Activated CD4-positive, alpha-beta T cell treated with anti-CD3 and anti-CD28 coated beads, Interleukin-2, amount 10 ng/mL, durations not matched to agents 24 days and 14 days (primary cell): Measurements from ENCODE around the gene TXN. TPM values are rescaled to one million over a fixed set of nuclear protein-coding genes. Genes with fewer than 3 reads are reported as not detected.
A peak's percentile ranks its signal among the peaks of the same experiment; 100 is the strongest.
"Not testable (repeated sequence)": the region's sequence is repeated elsewhere in the genome, so short reads cannot be mapped to it uniquely, and the experiment has no call there.

Source experiments
- DNase-seq: peaks from one replicate; pipeline ENCODE4 v3.0.0; 2022
- H3K27ac Mint-ChIP-seq: one replicate; pipeline ENCODE4 v1.8.0; 2022; ENCODE audit warnings: mild to moderate bottlenecking, mixed read lengths
- H3K27me3 Mint-ChIP-seq: one replicate; pipeline ENCODE4 v1.8.0; 2022; ENCODE audit warnings: mixed read lengths
- H3K36me3 Mint-ChIP-seq: one replicate; pipeline ENCODE4 v1.8.0; 2022; ENCODE audit warnings: low read depth, mild to moderate bottlenecking, mixed read lengths
- H3K4me1 Mint-ChIP-seq: one replicate; pipeline ENCODE4 v1.8.0; 2021; ENCODE audit warnings: mixed read lengths
- H3K4me3 Mint-ChIP-seq: one replicate; pipeline ENCODE4 v1.8.0; 2022; ENCODE audit warnings: mild to moderate bottlenecking, moderate library complexity, mixed read lengths
- H3K9me3 Mint-ChIP-seq: one replicate; pipeline ENCODE4 v1.8.0; 2021; ENCODE audit warnings: mixed read lengths
- intact Hi-C: fragments of 100-400 bp; cut with micrococcal nuclease; formaldehyde crosslinking; loops from one replicate; pipeline ENCODE4 v1.15.1; 2023
- total RNA-seq: library from RNA; stranded (reverse); gene quantifications from 2 replicates; pipeline ENCODE4 v1.2.3, GENCODE V29; 2022

TXN gene
- total RNA-seq, 1 donor from 2014 or later: 463 TPM

- no peak overlapping the region for H3K27ac Mint-ChIP-seq
- H3K4me1 Mint-ChIP-seq: peaks cover 49% of the 10 kb centered on the region
- H3K27me3 Mint-ChIP-seq: no peaks in the 10 kb centered on the region
- peaks cover 60% of the 10 kb centered on the region for H3K36me3 Mint-ChIP-seq
- H3K9me3 Mint-ChIP-seq: no peaks in the 10 kb centered on the region
- DNase-seq: no peak
- intact Hi-C loops: loop anchor here (10.0 kb wide), 3 partner anchors 1138 to 1318 kb away; partner anchors contain the start of genes ABITRAM, CTNNAL1, ELP1 and TMEM245
- H3K4me3 Mint-ChIP-seq: peak overlapping the region; percentile 42
These were observed 3.7 kb downstream of the TXN start for GRCh38 chr9:110252509-110253139.

- Mint-ChIP-seq H3K4me1 (peaks cover 41% of the 10 kb centered on the region), H3K36me3 (peaks cover 67% of the 10 kb centered on the region)
- DNase-seq, H3K27me3 Mint-ChIP-seq, H3K9me3 Mint-ChIP-seq, H3K4me3 Mint-ChIP-seq, H3K27ac Mint-ChIP-seq: not testable (repeated sequence)
- intact Hi-C loops: loop anchor here (10.0 kb wide), 3 partner anchors 1137 to 1317 kb away; partner anchors contain the start of genes ABITRAM, CTNNAL1, ELP1 and TMEM245
These were observed 4.5 kb downstream of the TXN start for GRCh38 chr9:110251770-110252169.

GRCh38 chr9:110251212-110251611 is 5.1 kb downstream of the TXN start:
- Mint-ChIP-seq H3K4me1 (peaks cover 42% of the 10 kb centered on the region), H3K27me3 (no peaks in the 10 kb centered on the region), H3K27ac (no peak overlapping the region), H3K9me3 (no peaks in the 10 kb centered on the region), H3K36me3 (peaks cover 71% of the 10 kb centered on the region), H3K4me3 (no peak overlapping the region)
- intact Hi-C loops: loop anchor here (10.0 kb wide), 3 partner anchors 1136 to 1316 kb away; partner anchors contain the start of genes ABITRAM, CTNNAL1, ELP1 and TMEM245
- no peak for DNase-seq

- H3K4me1 Mint-ChIP-seq: peaks cover 39% of the 10 kb centered on the region
- DNase-seq: no peak
- intact Hi-C loops: loop anchor here (10.0 kb wide), 3 partner anchors 1135 to 1315 kb away; partner anchors contain the start of genes ABITRAM, CTNNAL1, ELP1 and TMEM245
- no peaks in the 10 kb centered on the region for H3K27me3 Mint-ChIP-seq
- H3K9me3 Mint-ChIP-seq: no peaks in the 10 kb centered on the region
- H3K36me3 Mint-ChIP-seq: peaks cover 72% of the 10 kb centered on the region
- no peak overlapping the region for H3K4me3 Mint-ChIP-seq
- peak overlapping the region; percentile 13 for H3K27ac Mint-ChIP-seq
These were observed 6.7 kb downstream of the TXN start for GRCh38 chr9:110249603-110250002.

DNA sequence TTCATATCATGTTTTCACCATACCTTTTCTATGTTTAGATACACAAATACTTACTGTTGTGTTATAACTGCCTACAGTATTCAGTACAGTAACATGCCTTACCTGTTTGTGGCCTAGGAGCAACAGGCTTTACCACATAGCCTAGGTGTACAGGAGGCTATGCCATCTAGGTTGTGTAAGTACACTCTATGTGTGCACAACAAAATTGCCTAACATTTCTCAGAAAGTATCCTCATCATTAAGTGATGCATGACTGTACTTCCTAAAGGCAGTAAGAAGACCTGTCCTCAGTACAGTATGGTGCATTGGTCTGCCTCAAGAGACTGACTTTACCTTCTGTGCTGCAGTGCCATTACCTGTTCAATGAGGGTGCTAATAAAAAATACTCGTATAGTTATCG is 7.9 kb downstream of the TXN start:
- peaks cover 71% of the 10 kb centered on the region for H3K36me3 Mint-ChIP-seq
- H3K27me3 Mint-ChIP-seq: no peaks in the 10 kb centered on the region
- H3K4me1 Mint-ChIP-seq: peaks cover 29% of the 10 kb centered on the region
- DNase-seq: no peak
- H3K27ac Mint-ChIP-seq: no peak overlapping the region
- no peaks in the 10 kb centered on the region for H3K9me3 Mint-ChIP-seq
- H3K4me3 Mint-ChIP-seq: no peak overlapping the region
- intact Hi-C loops: no loop called here

DNA sequence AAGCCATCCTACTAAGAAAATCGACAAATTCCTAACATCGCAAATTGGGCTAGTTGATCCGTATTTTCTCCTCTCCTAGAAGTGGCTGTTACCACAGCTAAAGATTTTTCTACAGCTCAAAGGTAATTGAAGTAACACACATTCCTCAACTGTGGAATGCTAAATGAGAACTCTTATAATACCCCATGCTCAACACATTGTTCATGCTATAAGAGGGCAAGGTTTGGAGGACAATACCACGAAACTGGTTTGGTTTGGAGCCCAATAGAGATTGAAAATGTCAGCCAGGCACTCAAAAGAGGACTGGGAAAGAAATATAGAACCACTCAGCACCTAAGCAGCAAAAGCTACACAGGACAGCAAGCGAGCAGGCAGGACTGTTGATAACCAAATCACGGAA is 10.1 kb downstream of the TXN start:
- H3K4me3 Mint-ChIP-seq: no peak overlapping the region
- no peaks in the 10 kb centered on the region for H3K27me3 Mint-ChIP-seq
- H3K27ac Mint-ChIP-seq: no peak overlapping the region
- H3K4me1 Mint-ChIP-seq: peaks cover 19% of the 10 kb centered on the region
- intact Hi-C loops: no loop called here
- no peak for DNase-seq
- peaks cover 64% of the 10 kb centered on the region for H3K36me3 Mint-ChIP-seq
- no peaks in the 10 kb centered on the region for H3K9me3 Mint-ChIP-seq

GRCh38 chr9:110244616-110245015 is 11.7 kb downstream of the TXN start:
- intact Hi-C loops: no loop called here
- Mint-ChIP-seq H3K9me3 (no peaks in the 10 kb centered on the region), H3K36me3 (peaks cover 50% of the 10 kb centered on the region), H3K4me1 (peaks cover 11% of the 10 kb centered on the region), H3K4me3 (no peak overlapping the region), H3K27me3 (no peaks in the 10 kb centered on the region), H3K27ac (no peak overlapping the region)
- no peak for DNase-seq

DNA sequence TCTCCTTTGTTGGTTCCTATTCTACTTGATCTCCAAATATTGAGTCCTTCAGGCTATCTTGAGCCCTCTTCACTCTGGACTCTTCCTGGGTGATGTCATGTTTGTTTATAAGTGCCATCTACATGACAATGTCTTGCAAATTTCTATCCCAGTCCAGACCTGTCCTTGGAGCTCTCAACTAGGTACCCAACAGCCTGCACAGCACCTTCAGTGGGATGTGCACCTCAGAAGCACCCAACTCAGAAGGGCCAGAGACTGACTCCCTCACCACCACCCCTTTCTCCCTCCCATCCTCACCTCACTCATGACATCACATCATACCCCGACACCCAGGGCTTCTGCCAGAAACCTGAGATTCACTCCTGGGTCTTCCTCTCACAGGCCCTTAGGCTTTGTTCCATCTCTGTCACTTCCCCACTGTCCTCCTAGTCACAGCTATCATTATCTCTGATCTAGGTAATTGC is 14.4 kb downstream of the TXN start:
- Mint-ChIP-seq H3K27ac (no peak overlapping the region), H3K4me1 (peaks cover 2% of the 10 kb centered on the region), H3K9me3 (no peaks in the 10 kb centered on the region), H3K27me3 (no peaks in the 10 kb centered on the region), H3K36me3 (peaks cover 32% of the 10 kb centered on the region), H3K4me3 (no peak overlapping the region)
- intact Hi-C loops: no loop called here
- peak; percentile 50 for DNase-seq

DNA sequence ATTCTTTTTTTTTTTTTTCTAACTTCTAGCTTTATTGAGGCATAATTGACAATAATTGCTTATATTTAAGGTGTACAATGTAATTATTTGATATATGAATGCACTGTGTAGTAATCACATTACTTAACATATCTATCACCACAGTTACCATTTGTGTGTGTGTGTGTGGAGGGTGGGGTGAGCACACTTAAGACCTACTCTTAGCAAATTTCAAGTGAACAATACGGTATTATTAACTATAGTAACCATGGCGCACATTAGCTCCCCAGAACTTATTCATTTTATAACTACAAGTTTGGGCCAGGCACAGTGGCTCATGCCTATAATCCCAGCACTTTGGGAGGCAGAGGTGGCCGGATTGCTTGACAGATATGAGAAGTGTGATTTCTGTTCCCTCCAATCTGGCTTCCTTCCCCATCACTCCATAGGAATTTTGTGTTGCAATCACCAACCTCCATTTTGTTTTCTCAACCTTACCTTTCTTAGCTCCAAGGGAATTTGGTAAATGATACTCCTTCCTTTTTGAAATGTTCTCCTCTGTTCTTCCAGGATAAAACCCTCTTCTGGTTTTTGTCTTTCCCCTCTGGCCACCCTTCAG is 14.9 kb downstream of the TXN start:
- H3K9me3 Mint-ChIP-seq: no peaks in the 10 kb centered on the region
- H3K4me3 Mint-ChIP-seq: no peak overlapping the region
- H3K27me3 Mint-ChIP-seq: no peaks in the 10 kb centered on the region
- intact Hi-C loops: no loop called here
- H3K36me3 Mint-ChIP-seq: peaks cover 26% of the 10 kb centered on the region
- H3K4me1 Mint-ChIP-seq: no peaks in the 10 kb centered on the region
- DNase-seq: peak; percentile 41
- no peak overlapping the region for H3K27ac Mint-ChIP-seq

DNA sequence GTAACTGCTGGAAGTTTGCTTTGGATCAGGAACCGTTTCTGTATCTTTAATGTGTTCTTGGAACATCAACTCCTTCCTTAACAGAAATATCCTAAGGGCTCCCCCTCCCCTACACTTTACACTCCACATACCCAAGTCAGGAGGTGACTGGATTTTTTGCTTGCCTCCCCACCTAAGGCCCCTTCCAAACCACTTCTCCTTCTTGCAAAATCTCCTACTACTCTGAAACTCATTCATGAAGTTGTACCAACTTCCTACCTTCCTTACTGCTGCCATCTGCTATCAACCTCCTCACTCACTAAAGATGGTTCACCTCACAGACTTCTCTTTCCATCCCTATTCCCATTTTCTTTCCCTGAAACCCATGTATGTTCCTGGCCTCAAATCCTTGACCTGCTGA is 16.1 kb downstream of the TXN start:
- Mint-ChIP-seq H3K4me3 (no peak overlapping the region), H3K9me3 (no peaks in the 10 kb centered on the region), H3K27ac (no peak overlapping the region), H3K36me3 (peaks cover 20% of the 10 kb centered on the region), H3K27me3 (no peaks in the 10 kb centered on the region), H3K4me1 (no peaks in the 10 kb centered on the region)
- intact Hi-C loops: no loop called here
- peak; percentile 35 for DNase-seq

DNA sequence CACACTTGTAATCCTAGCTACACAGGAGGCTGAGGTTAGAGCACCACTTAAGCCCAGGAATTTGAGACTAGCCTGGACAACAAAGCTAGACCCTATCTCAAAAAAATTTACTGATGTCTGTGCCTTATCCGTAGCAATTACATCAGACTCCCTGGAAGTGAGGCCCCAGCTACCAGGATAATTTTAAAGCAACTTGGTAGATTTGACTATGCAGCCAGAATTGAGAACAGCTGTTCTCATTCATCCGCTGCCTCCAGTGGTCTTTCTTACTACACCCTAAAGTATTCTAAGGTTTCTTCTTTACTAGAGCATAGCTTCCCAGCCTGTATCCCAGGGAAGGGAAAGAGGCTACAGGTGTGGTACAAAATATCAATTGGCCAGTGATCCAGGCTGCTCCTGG is 28.0 kb downstream of the TXN start:
- intact Hi-C loops: no loop called here
- Mint-ChIP-seq H3K9me3 (no peaks in the 10 kb centered on the region), H3K27ac (no peak overlapping the region)

DNA sequence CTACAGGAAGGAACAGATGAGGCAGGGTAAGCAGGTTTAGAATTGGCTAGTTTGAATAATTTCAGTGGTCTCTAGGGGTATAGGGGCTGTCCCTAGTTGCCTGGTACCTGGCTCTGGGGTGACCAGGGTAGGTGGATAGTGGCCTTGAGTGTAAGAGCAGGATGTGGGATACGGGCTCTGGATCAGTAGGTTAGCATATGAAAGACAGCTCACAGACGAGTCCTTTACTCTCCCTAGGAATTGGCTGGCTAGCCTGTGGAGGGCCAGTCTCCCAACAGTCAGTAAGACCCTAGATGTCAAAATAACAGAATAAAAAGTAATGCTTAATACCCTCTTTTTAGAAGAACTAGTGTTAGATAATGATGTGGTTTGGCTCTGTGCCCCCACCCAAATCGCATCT is 31.7 kb downstream of the TXN start:
- H3K4me3 Mint-ChIP-seq: no peak overlapping the region
- no peaks in the 10 kb centered on the region for H3K4me1 Mint-ChIP-seq
- H3K36me3 Mint-ChIP-seq: no peaks in the 10 kb centered on the region
- H3K27me3 Mint-ChIP-seq: peaks cover 32% of the 10 kb centered on the region
- no peaks in the 10 kb centered on the region for H3K9me3 Mint-ChIP-seq
- intact Hi-C loops: no loop called here
- H3K27ac Mint-ChIP-seq: no peak overlapping the region
- no peak for DNase-seq

More for the DNA sequence above, 28.0 kb downstream of the TXN start:
- Mint-ChIP-seq H3K36me3 (no peaks in the 10 kb centered on the region), H3K4me1 (no peaks in the 10 kb centered on the region), H3K27me3 (peaks cover 30% of the 10 kb centered on the region), H3K4me3 (no peak overlapping the region)
- no peak for DNase-seq

DNA sequence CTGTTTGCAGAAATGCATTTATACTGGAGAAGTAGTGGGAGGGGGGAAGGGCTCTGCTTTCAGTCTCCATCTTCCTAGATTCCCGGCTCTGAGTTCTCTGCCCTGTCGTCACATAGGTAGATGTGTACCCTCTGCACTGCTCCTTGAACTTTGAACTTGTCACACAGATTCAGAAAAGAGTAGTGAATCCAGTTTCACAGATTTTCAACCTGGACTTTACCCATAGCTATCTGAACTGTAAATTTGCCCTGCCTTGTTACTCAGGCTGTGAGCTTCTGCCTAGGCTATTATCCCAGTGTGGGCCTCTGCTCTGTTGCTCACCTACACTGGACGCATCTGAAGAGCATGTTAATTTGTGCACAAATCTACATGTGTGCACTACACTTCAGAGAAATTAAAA is 35.5 kb downstream of the TXN start:
- no peaks in the 10 kb centered on the region for H3K36me3 Mint-ChIP-seq
- peaks cover 45% of the 10 kb centered on the region for H3K27me3 Mint-ChIP-seq
- no peaks in the 10 kb centered on the region for H3K9me3 Mint-ChIP-seq
- H3K4me1 Mint-ChIP-seq: peaks cover 2% of the 10 kb centered on the region
- H3K27ac Mint-ChIP-seq: no peak overlapping the region
- intact Hi-C loops: no loop called here
- H3K4me3 Mint-ChIP-seq: no peak overlapping the region
- no peak for DNase-seq

DNA sequence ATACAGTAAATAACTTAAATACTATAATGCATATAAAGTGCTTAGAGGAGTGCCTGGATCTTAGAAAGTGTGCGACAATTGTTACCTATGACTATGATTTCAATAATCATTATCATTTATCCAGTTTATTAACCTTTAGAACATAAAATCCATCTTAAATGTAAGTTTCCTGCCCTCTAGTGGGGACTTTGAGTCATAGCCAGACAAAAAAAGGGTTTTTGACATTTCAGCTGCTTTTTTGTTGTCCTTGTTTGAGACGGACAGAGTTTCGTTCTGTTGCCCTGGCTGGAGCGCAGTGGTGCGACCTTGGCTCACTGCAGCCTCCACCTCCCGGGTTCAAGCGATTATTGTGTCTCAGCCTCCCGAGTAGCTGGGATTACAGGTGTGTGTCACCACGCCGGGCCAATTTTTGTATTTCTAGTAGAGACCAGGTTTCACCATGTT is 38.6 kb downstream of the TXN start:
- no peaks in the 10 kb centered on the region for H3K9me3 Mint-ChIP-seq
- peaks cover 35% of the 10 kb centered on the region for H3K27me3 Mint-ChIP-seq
- no peak overlapping the region for H3K4me3 Mint-ChIP-seq
- intact Hi-C loops: loop anchor here (1.0 to 5.0 kb wide), 4 partner anchors 34 to 645 kb away; no protein-coding TSS in a partner anchor
- no peak overlapping the region for H3K27ac Mint-ChIP-seq
- H3K4me1 Mint-ChIP-seq: peaks cover 5% of the 10 kb centered on the region
- DNase-seq: peak; percentile 66
- H3K36me3 Mint-ChIP-seq: no peaks in the 10 kb centered on the region
